ENCODE data around the gene NFATC2IP. TPM values are rescaled to one million over a fixed set of nuclear protein-coding genes. Genes with fewer than 3 reads are reported as not detected.

The NFATC2IP gene
- total and polyA plus RNA-seq, 2 of the 4 experiments (the other 2 are of a cell fraction): 10.0 to 29.1 TPM

- H4K20me1 ChIP-seq (ENCODE audit: insufficient read depth, low read length): no peaks in the 10 kb centered on the region
- no peak overlapping the region for H3K27ac ChIP-seq (ENCODE audit: insufficient read depth, low read length)
- no peaks in the 10 kb centered on the region for H3K27me3 ChIP-seq (ENCODE audit: control insufficient read depth, insufficient read depth, low read length)
- no peak overlapping the region for H2AK9ac ChIP-seq (replicated peaks; ENCODE audit: low read depth, low read length, poor library complexity)
- TF ChIP-seq RCOR1 (IDR thresholded peaks at IDR 0.05; ENCODE audit: insufficient replicate concordance, low read length): no peak
- TF ChIP-seq CEBPB (IDR thresholded peaks at IDR 0.05; ENCODE audit: low read depth, low read length): no peak
- TF ChIP-seq NFE2L2 (IDR thresholded peaks at IDR 0.05; ENCODE audit: low read depth, low read length): no peak
- no peak overlapping the region; the same call in 1 of the 2 replicates for H4K5ac ChIP-seq (ENCODE audit: low read depth, low read length)
- no peak overlapping the region for H3K14ac ChIP-seq (replicated peaks; ENCODE audit: low read depth, low read length)
- H3K4me3 ChIP-seq (ENCODE audit: insufficient read depth, low read depth, low read length): no peak overlapping the region
- no peak overlapping the region for H3K56ac ChIP-seq (ENCODE audit: extremely low read depth, insufficient read depth, low read length)
- ATAC-seq (ENCODE audit: low read depth): no peak
- no peak overlapping the region for H3K4ac ChIP-seq (ENCODE audit: low read depth, low read length)
- ChIA-PET POLR2A (ENCODE audit: unreplicated experiment) (no interaction called here), CTCF (no interaction called here)
- no peak overlapping the region for H4K8ac ChIP-seq (ENCODE audit: low read depth in 2 of 2, low read length in 2 of 2)
- no peak overlapping the region for H2BK20ac ChIP-seq (ENCODE audit: low read depth, low read length)
- H2AK5ac ChIP-seq (ENCODE audit: low read depth, low read length): no peak overlapping the region
- no peak overlapping the region for H3K4me2 ChIP-seq (ENCODE audit: low read depth, low read length)
- dilution Hi-C loops (cut with HindIII; ENCODE audit: low sequenced_read_pairs, unreplicated experiment) (no loop called here), in situ Hi-C loops (cut with MboI; ENCODE audit: low sequenced_read_pairs) (no loop called here), intact Hi-C loops (cut with micrococcal nuclease) (no loop called here)
- H2BK15ac ChIP-seq (ENCODE audit: low read depth, low read length): no peak overlapping the region
- no peak overlapping the region for H4K91ac ChIP-seq (ENCODE audit: insufficient read depth, low read depth, low read length)
- H2AFZ ChIP-seq (replicated peaks; ENCODE audit: low read length, poor library complexity): no peak overlapping the region
- 77% methylated on average over 6 of the region's 8 CpGs; no CpG with 5 or more reads in 1 of the 2 experiments for WGBS, 2 experiments (ENCODE audit: extremely low coverage in 2 of 2, insufficient read length in 1 of 2)
- peaks cover 19% of the 10 kb centered on the region for H3K36me3 ChIP-seq (ENCODE audit: control insufficient read depth, insufficient read depth, low read length)
- H3K79me1 ChIP-seq (ENCODE audit: low read depth in 1 of 2, low read length in 2 of 2): no peaks in the 10 kb centered on the region
- no peaks in the 10 kb centered on the region for H3K4me1 ChIP-seq (ENCODE audit: control insufficient read depth, insufficient read depth, low read length)
- H3K9me3 ChIP-seq (ENCODE audit: control insufficient read depth, insufficient read depth, low read length): peaks cover 2% of the 10 kb centered on the region; the same call in 1 of the 2 replicates
- no peak overlapping the region for H3K18ac ChIP-seq (ENCODE audit: low read depth, low read length)
- no peak for DNase-seq
- no peak overlapping the region for H3K9ac ChIP-seq (ENCODE audit: low read depth, low read length)
- no peak overlapping the region for H3K23ac ChIP-seq (ENCODE audit: low read depth, low read length)
- no peak overlapping the region for H2BK5ac ChIP-seq (ENCODE audit: low read depth, low read length, poor library complexity, severe bottlenecking)
- no peaks in the 10 kb centered on the region for H3K9me1 ChIP-seq (ENCODE audit: insufficient read depth, low read length)
- no peak overlapping the region for H2BK120ac ChIP-seq (ENCODE audit: low read depth, low read length)
- BruUV-seq (replicated peaks): no TSS peak
Observed at GRCh38 chr16:28991687-28992086, 41.0 kb downstream of the NFATC2IP start.
